GM12891 (cell line): ENCODE data around the gene RPS6KB1.
A peak's percentile ranks its signal among the peaks of the same experiment; 100 is the strongest.

ENCODE experiments used
- POLR2A ChIP-seq: IDR thresholded peaks from 2 replicates; pipeline ENCODE4 v1.6.1; 2011; ENCODE audit warnings: low read depth, low read length, control low read depth
- POLR2AphosphoS5 ChIP-seq: IDR thresholded peaks from 2 replicates; pipeline ENCODE4 v1.6.1; 2011; ENCODE audit warnings: low read depth, low read length, control low read depth
- POU2F2 ChIP-seq: IDR thresholded peaks from 2 replicates; pipeline ENCODE4 v1.6.1; 2011; ENCODE audit warnings: low read depth, mild to moderate bottlenecking, control low read depth, low read length, moderate library complexity
- TAF1 ChIP-seq: IDR thresholded peaks from 2 replicates; pipeline ENCODE4 v1.6.1; 2011; ENCODE audit warnings: low read depth, low read length, control low read depth

DNA sequence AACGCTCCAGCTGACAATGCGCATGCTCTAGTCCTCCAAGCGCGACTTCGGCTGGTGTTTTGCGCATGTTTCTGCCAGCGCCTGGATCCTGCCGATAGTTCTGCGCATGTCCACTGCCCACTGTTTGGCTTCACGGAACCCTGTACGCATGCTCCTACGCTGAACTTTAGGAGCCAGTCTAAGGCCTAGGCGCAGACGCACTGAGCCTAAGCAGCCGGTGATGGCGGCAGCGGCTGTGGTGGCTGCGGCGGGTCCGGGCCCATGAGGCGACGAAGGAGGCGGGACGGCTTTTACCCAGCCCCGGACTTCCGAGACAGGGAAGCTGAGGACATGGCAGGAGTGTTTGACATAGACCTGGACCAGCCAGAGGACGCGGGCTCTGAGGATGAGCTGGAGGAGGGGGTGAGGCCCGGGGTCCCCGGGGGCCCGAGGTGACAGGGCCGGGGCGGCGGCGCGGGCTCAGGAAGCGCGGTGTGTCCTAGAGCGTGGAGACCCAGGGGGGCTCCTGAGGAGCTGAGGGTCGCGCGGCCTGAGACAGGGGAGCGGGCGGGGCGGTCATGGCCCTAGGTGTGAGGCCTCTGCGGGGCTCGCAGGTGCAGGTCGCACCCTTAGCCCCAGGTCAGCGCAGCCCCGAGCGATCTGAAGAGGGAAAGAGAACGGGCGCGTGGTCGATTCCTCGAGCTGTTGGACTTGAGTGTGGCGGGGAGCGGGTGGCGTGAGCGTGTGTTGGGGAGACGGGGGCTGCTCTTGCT is at the start of gene RPS6KB1, which contains the start of gene TUBD1:
- TF ChIP-seq POLR2A (peak; percentile 94), POLR2AphosphoS5 (peak; percentile 92), POU2F2 (peak; percentile 64; the same call in 1 of the 2 replicates), TAF1 (peak; percentile 95)
